Measurements from ENCODE around the gene HS1BP3.

GRCh38 chr2:20652673-20653575 lies 2.0 kb upstream of the HS1BP3 start:
- TF ChIP-seq, protein P1, sequence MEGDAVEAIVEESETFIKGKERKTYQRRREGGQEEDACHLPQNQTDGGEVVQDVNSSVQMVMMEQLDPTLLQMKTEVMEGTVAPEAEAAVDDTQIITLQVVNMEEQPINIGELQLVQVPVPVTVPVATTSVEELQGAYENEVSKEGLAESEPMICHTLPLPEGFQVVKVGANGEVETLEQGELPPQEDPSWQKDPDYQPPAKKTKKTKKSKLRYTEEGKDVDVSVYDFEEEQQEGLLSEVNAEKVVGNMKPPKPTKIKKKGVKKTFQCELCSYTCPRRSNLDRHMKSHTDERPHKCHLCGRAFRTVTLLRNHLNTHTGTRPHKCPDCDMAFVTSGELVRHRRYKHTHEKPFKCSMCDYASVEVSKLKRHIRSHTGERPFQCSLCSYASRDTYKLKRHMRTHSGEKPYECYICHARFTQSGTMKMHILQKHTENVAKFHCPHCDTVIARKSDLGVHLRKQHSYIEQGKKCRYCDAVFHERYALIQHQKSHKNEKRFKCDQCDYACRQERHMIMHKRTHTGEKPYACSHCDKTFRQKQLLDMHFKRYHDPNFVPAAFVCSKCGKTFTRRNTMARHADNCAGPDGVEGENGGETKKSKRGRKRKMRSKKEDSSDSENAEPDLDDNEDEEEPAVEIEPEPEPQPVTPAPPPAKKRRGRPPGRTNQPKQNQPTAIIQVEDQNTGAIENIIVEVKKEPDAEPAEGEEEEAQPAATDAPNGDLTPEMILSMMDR (IDR thresholded peaks at IDR 0.05): no peak
- TF ChIP-seq EP300 (IDR thresholded peaks at IDR 0.05) (no peak), POLR2A (IDR thresholded peaks at IDR 0.05) (no peak)
